H9 (cell line): ENCODE measurements around the gene VSIR. TPM values are rescaled to one million over a fixed set of nuclear protein-coding genes. Genes with fewer than 3 reads are reported as not detected.

Experiments used
- DNase-seq: peaks from one replicate; pipeline ENCODE4 v3.0.0-alpha.2; 2017
- H2AFZ ChIP-seq: one replicate; pipeline ENCODE4 v1.6.1; 2013; ENCODE audit warnings: mild to moderate bottlenecking, low read length, control low read depth, moderate library complexity
- H2AK5ac ChIP-seq: 2 replicates; pipeline ENCODE4 v1.6.1; 2013; ENCODE audit warnings: low read length, control low read depth, mixed read lengths; ENCODE audit not compliant: insufficient read length
- H2BK120ac ChIP-seq: one replicate; pipeline ENCODE4 v1.6.1; 2013; ENCODE audit warnings: low read depth, mild to moderate bottlenecking, low read length, control low read depth, inconsistent platforms; ENCODE audit not compliant: poor library complexity, severe bottlenecking
- H2BK12ac ChIP-seq: 2 replicates; pipeline ENCODE4 v1.6.1; 2013; ENCODE audit warnings: low read length, control low read depth, mixed read lengths, low read depth; ENCODE audit not compliant: insufficient read length
- H2BK15ac ChIP-seq: 2 replicates; pipeline ENCODE4 v1.6.1; 2013; ENCODE audit warnings: low read depth, low read length, control low read depth
- H2BK20ac ChIP-seq: one replicate; pipeline ENCODE4 v1.6.1; 2013; ENCODE audit warnings: low read depth, mild to moderate bottlenecking, low read length, control low read depth, inconsistent platforms; ENCODE audit not compliant: poor library complexity, severe bottlenecking
- H2BK5ac ChIP-seq: 2 replicates; pipeline ENCODE4 v1.6.1; 2013; ENCODE audit warnings: low read length, control low read depth, mixed read lengths; ENCODE audit not compliant: insufficient read length
- H3K14ac ChIP-seq: 2 replicates; pipeline ENCODE4 v1.6.1; 2013; ENCODE audit warnings: low read length, control low read depth; ENCODE audit not compliant: insufficient read depth
- H3K18ac ChIP-seq: 2 replicates; pipeline ENCODE4 v1.6.1; 2013; ENCODE audit warnings: low read depth, mild to moderate bottlenecking, mixed read lengths, low read length, control low read depth; ENCODE audit not compliant: insufficient read length
- H3K23ac ChIP-seq: 2 replicates; pipeline ENCODE4 v1.6.1; 2013; ENCODE audit warnings: low read length, control low read depth, mixed read lengths, low read depth; ENCODE audit not compliant: insufficient read length
- H3K23me2 ChIP-seq: 2 replicates; pipeline ENCODE4 v1.6.1; 2013; ENCODE audit warnings: low read depth, mild to moderate bottlenecking, mixed read lengths, low read length, control low read depth; ENCODE audit not compliant: insufficient read length, poor library complexity, severe bottlenecking
- H3K27ac ChIP-seq: 2 replicates; pipeline ENCODE4 v1.5.1; 2013; ENCODE audit warnings: low read length, control low read depth, mixed read lengths, low read depth; ENCODE audit not compliant: insufficient read length
- H3K27me3 ChIP-seq: 2 replicates; pipeline ENCODE4 v1.6.1; 2013; ENCODE audit warnings: low read length, control low read depth, inconsistent platforms; ENCODE audit not compliant: insufficient read depth
- H3K4ac ChIP-seq: 2 replicates; pipeline ENCODE4 v1.6.1; 2013; ENCODE audit warnings: low read depth, mild to moderate bottlenecking, control low read depth, inconsistent platforms, low read length, moderate library complexity
- H3K4me1 ChIP-seq: 2 replicates; pipeline ENCODE4 v1.6.1; 2013; ENCODE audit warnings: low read length, control low read depth, inconsistent platforms; ENCODE audit not compliant: insufficient read depth
- H3K4me2 ChIP-seq: 2 replicates; pipeline ENCODE4 v1.6.1; 2013; ENCODE audit warnings: low read length, control low read depth, mixed read lengths; ENCODE audit not compliant: insufficient read length, insufficient read depth
- H3K56ac ChIP-seq: 2 replicates; pipeline ENCODE4 v1.6.1; 2013; ENCODE audit warnings: low read depth, mild to moderate bottlenecking, mixed read lengths, low read length, control low read depth; ENCODE audit not compliant: insufficient read length
- H3K79me1 ChIP-seq: 2 replicates; pipeline ENCODE4 v1.6.1; 2013; ENCODE audit warnings: low read depth, mild to moderate bottlenecking, moderate library complexity, low read length, control low read depth, inconsistent platforms; ENCODE audit not compliant: insufficient read depth, poor library complexity, severe bottlenecking
- H3K79me2 ChIP-seq: 2 replicates; pipeline ENCODE4 v1.6.1; 2013; ENCODE audit warnings: low read length, control low read depth, inconsistent platforms; ENCODE audit not compliant: insufficient read depth
- H3K9ac ChIP-seq: 2 replicates; pipeline ENCODE4 v1.6.1; 2013; ENCODE audit warnings: low read length, control low read depth, mixed read lengths; ENCODE audit not compliant: insufficient read length; ENCODE audit errors: extremely low read depth
- H3K9me3 ChIP-seq: one replicate; pipeline ENCODE4 v1.6.1; 2013; ENCODE audit warnings: low read depth, low read length, inconsistent platforms; ENCODE audit not compliant: control insufficient read depth
- H3T11ph ChIP-seq: one replicate; pipeline ENCODE4 v1.6.1; 2013; ENCODE audit warnings: mild to moderate bottlenecking, low read length, control low read depth, inconsistent platforms
- H4K20me1 ChIP-seq: one replicate; pipeline ENCODE4 v1.6.1; 2013; ENCODE audit not compliant: control insufficient read depth, insufficient read length, insufficient read depth
- H4K5ac ChIP-seq: 2 replicates; pipeline ENCODE4 v1.6.1; 2013; ENCODE audit warnings: low read depth, mild to moderate bottlenecking, mixed read lengths, low read length, control low read depth; ENCODE audit not compliant: insufficient read length
- H4K8ac ChIP-seq: replicated peaks from 2 replicates; pipeline ENCODE4 v1.6.1; 2013; ENCODE audit warnings: low read length, control low read depth, mixed read lengths, low read depth; ENCODE audit not compliant: insufficient read length
- H4K91ac ChIP-seq: 2 replicates; pipeline ENCODE4 v1.6.1; 2013; ENCODE audit warnings: low read depth, mild to moderate bottlenecking, moderate library complexity, mixed read lengths, low read length, control low read depth; ENCODE audit not compliant: insufficient read length
- H3K27ac Mint-ChIP-seq, 3 experiments: 2 replicates in 2 of 3; 3 replicates in 1 of 3; pipeline ENCODE4 v1.8.0; 2020 to 2021; ENCODE audit warnings: mixed read lengths in 3 of 3, mild to moderate bottlenecking in 1 of 3, moderate library complexity in 1 of 3
- H3K27me3 Mint-ChIP-seq: 2 replicates; pipeline ENCODE4 v1.8.0; 2021; ENCODE audit warnings: low read depth, mild to moderate bottlenecking, moderate library complexity, mixed read lengths
- H3K36me3 Mint-ChIP-seq, 3 experiments: 2 replicates in 2 of 3; 3 replicates in 1 of 3; pipeline ENCODE4 v1.8.0; 2020 to 2021; ENCODE audit warnings: low read depth in 3 of 3, mixed read lengths in 3 of 3; ENCODE audit not compliant: insufficient read depth in 1 of 3
- H3K4me1 Mint-ChIP-seq, 2 experiments: 2 replicates each; pipeline ENCODE4 v1.8.0; 2020; ENCODE audit warnings: mixed read lengths in 2 of 2
- H3K4me3 Mint-ChIP-seq, 2 experiments: 2 replicates in 1 of 2; 3 replicates in 1 of 2; pipeline ENCODE4 v1.8.0; 2020 to 2021; ENCODE audit warnings: mild to moderate bottlenecking in 2 of 2, mixed read lengths in 2 of 2, moderate library complexity in 1 of 2
- H3K9me3 Mint-ChIP-seq, 2 experiments: 2 replicates in 1 of 2; 3 replicates in 1 of 2; pipeline ENCODE4 v1.8.0; 2020; ENCODE audit warnings: mild to moderate bottlenecking in 2 of 2, mixed read lengths in 2 of 2, moderate library complexity in 1 of 2
- CTCF ChIP-seq: fragments of 200-600 bp; sonication (generic); conservative IDR thresholded peaks from 3 replicates; pipeline ENCODE4 v1.8.0; 2021; ENCODE audit warnings: antibody characterized with exemption, mild to moderate bottlenecking
- WGBS: extraction: QIAGEN DNeasy Blood & Tissue Kit; methylation state at CpG from one replicate; pipeline ENCODE4 v1.1.7; 2013; ENCODE audit warnings: missing lambda C conversion rate, low lambda C conversion rate, mixed read lengths; ENCODE audit not compliant: insufficient read length; ENCODE audit errors: extremely low coverage; 5-methylcytosine and 5-hydroxymethylcytosine counted together
- total RNA-seq: library from RNA; stranded (reverse); gene quantifications from 2 replicates; pipeline ENCODE4 v1.2.1, GENCODE V29; 2021

VSIR gene
- total RNA-seq, 1 experiment from 2014 or later: 0.11 TPM

- H3K4ac ChIP-seq: no peak overlapping the region
- no peak overlapping the region for H4K91ac ChIP-seq
- no peak overlapping the region for H3K18ac ChIP-seq
- H4K5ac ChIP-seq: no peak overlapping the region
- Mint-ChIP-seq H3K36me3 (no peaks in the 10 kb centered on the region), H3K27ac (no peak overlapping the region), H3K27me3 (peaks cover 39% of the 10 kb centered on the region), H3K9me3 (no peaks in the 10 kb centered on the region; a peak in 1 of 5 replicates), H3K4me1 (peaks cover 3 to 6% of the 10 kb centered on the region in 2 experiments; a peak in 3 of 4 replicates), H3K4me3 (no peak overlapping the region; a peak in 1 of 5 replicates)
- H3K27me3 ChIP-seq: peaks cover 5% of the 10 kb centered on the region; the same call in 1 of the 2 replicates
- no peaks in the 10 kb centered on the region for H3K79me1 ChIP-seq
- H3K14ac ChIP-seq: no peak overlapping the region
- no CpG with 5 or more reads among the region's 3 CpGs for WGBS
- H3K79me2 ChIP-seq: no peaks in the 10 kb centered on the region
- no peak overlapping the region for H2AFZ ChIP-seq
- TF ChIP-seq CTCF: no peak
- DNase-seq: no peak
- no peak overlapping the region for H3K9ac ChIP-seq
- no peak overlapping the region for H3K4me2 ChIP-seq
- H4K20me1 ChIP-seq: no peaks in the 10 kb centered on the region
- H3K4me1 ChIP-seq: no peaks in the 10 kb centered on the region; the same call in 1 of the 2 replicates
- H3K23ac ChIP-seq: no peak overlapping the region
- H3K27ac ChIP-seq: no peak overlapping the region
- no peak overlapping the region for H2BK15ac ChIP-seq
- H2BK5ac ChIP-seq: no peak overlapping the region
- no peak overlapping the region for H2BK12ac ChIP-seq
- H2BK120ac ChIP-seq: no peak overlapping the region
- no peaks in the 10 kb centered on the region for H3K23me2 ChIP-seq
- H4K8ac ChIP-seq: no peak overlapping the region
- no peak overlapping the region for H3K56ac ChIP-seq
- H2AK5ac ChIP-seq: no peak overlapping the region
- no peaks in the 10 kb centered on the region for H3K9me3 ChIP-seq
- no peak overlapping the region for H2BK20ac ChIP-seq
- no peak overlapping the region for H3T11ph ChIP-seq
Observed at GRCh38 chr10:71770255-71770654, 3.1 kb downstream of the VSIR start.
